Nucleus accumbens (tissue), 56 donors: ENCODE results near the gene SERPINB7.

ENCODE experiments used
- DNase-seq, 56 donors: peaks; one replicate each; lab custom pipeline; 2025; lab: John Stamatoyannopoulos, UW

SERPINB7 gene

GRCh38 chr18:63784787-63785452 is 9.7 kb downstream of the SERPINB7 start:
- no peak for DNase-seq

DNA sequence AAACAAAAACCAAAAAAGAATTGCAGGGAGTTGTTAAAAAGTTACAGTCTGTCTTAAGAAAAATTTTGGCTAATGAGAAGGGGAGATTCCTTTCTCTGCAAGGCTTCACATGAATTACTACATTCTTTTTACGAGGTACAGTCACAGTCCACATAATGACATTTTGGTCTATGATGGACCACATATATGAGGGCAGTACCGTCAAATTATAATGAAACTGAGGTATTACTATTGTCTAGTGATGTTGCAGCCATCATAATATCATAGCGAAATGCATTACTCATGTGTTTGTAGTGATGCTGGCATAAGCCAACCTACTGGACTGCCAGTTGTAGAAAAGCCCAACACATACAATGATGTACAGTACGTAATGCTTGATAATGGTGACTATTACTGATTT is 12.5 kb downstream of the SERPINB7 start:
- DNase-seq = no peak

DNA sequence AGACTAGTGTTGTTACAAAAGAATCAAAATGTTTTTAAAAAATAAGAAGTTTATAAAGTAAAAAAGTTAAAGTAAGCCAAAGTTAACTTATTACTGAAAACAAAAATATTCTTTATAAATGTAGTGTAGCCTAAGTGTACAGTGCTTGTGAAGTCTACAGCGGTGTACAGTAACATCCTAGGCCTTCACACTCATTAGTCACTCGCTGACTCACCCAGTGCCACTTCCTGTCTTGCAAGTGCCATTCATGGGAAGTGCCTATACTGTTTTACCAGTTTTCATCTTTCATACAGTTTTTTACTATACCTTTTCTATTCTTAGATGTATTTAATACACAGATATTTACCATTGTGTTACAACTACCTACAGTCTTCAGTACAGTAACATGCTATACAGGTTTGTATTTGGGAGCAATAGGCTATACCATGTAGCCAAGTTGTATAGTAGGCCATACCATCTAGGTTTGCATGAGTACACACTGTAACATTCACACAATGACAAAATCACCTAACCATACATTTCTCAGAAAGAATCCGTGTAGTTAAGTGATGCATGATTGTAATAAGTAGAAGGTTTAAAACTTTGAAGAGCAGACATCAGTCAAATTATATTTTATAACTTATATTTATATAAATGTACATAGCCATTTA is 13.4 kb downstream of the SERPINB7 start:
- DNase-seq = no peak

DNA sequence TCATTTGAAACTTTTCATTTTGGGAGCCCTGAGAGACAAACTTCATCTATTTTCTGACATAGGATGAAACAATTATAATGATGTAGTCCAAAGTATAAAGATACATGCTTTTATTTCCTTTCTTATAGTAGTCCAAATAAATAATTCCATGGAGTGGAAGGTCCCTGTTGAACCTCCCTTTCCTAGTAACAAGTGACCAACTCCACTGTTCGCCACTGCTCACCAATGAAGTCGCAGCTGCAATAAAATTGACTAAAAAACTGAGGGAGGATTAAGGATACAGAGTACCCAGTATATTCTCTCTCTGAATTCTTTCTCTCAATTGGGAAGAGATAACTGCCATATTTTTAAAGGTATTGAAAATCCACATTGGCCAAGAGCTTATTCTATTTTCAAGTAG is 14.1 kb downstream of the SERPINB7 start:
- no peak for DNase-seq

DNA sequence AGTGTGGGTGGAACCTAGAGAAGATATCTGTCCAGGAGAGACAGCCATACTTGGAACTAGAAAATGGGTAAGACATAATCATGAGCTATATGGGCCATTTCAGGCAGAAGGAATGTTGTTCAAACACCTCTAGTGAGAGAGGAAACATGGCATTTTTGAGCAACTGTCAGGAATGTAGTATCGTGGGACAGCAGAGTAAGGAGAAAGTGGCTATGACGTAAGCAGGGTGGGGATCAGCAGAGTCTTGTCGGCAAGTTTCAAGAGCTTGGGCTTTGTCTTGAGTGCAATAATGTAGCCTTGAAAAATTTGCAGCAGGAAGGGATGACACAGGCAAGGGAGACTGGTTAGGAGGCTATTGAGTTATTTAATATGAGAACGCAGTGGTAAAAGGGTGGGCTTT is 20.4 kb downstream of the SERPINB7 start:
- no peak for DNase-seq

DNA sequence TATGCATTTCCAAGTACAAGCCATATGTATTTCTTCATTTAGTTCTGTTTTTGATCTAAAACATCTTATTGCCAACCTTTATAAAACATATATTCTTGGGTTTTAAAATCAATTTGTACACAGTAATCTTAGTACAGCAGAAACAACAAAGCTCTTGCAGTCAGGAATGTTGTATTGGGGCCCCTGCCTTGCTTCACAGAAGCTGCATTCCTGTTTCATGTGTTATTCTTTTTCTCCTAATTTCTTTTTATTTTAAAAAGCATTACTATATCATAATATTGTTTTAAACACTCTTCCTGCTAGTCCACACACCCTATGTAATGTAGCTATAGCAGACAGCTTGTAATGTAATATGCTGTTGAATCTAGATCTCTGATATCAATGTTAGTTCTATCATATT is 24.0 kb downstream of the SERPINB7 start:
- no peak for DNase-seq

DNA sequence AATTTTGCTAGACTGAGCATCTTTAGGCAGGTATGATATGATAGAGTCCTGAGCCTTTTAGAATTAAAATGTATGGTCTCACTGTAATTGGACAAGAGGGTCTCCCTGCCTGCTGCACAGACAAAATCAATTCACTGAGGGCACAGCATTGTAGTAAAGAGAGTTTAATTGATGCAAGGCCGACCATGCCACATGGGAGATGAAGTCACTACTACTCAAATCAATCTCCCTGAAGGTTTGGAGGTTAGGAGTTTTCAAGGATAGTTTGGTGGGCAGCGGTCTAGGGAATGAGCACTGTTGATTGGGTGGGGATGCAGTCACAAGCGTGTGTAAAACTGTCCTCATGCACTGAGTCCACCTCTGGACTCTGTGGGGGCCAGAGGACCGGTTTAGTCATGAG is 26.1 kb downstream of the SERPINB7 start:
- DNase-seq = no peak

GRCh38 chr18:63808125-63808524 is 32.9 kb downstream of the SERPINB7 start:
- DNase-seq = no peak

DNA sequence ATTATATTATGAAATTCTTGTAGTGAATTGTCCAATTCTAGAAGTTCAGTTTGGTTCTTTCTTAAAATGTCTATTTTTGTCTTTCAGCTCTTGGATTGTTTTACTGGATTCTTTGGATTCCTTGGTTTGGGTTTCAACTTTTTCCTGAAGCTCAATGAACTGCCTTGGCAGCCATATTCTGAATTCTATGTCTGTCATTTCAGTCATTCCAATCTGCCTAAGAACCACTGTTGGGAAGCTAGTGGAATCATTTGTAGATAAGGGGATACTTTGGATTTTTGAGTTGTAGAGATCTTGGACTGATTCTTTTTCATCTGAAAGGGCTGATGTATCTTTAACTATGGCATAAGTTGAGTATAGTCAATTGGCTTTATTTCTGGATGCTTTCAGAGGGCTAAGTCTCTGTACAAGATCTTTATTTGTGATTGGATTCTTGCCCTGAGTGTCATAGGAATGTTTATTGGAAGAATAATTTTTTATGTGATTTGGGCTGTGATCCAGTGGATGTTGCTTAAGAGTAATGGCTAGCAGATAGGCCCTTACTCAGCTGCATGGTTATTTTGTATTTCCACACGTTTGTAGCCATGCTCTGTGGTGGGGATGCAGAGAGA is 42.3 kb downstream of the SERPINB7 start:
- no peak for DNase-seq

GRCh38 chr18:63818212-63818611 is 43.0 kb downstream of the SERPINB7 start:
- no peak for DNase-seq

DNA sequence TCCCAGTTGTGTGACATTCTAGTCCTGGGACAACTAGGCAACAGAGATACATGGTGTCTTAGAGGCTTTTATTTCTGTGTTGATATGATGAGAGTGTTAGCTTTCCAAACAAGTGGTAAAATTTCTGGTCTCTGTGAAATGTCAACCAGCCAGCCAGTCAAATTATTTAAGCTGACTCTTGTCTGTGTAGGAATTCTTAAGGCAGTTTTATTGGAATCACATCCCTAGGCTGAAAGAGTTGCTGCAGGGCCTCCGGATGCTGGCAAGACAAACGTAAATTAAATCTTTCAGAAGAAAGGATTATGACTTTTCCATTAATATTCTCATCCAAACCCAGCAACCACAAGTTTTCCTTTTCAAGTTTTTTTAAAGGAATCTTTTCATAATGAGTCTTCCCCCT is 44.6 kb downstream of the SERPINB7 start:
- no peak for DNase-seq

DNA sequence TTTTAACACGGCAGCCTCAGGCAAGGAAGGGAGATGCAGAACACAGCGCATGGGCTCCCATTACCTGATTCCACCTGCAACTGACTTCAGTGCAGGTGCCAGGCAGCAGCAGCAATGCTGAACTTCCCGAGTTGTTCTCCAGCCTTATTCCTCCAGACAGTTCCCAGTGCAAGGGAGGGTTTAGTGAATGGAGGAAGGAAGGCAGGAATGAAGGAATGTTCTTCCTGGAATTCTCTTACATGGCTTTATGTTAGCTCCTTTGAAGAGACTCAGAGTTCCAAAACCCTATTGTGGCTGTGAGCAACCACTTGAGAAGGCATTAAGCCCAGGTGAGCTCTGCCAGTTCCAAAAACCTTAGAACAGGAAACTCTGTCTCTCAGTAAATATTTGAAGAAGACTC is 45.5 kb downstream of the SERPINB7 start:
- DNase-seq = no peak

- DNase-seq = peak in 17 of 56 donors; percentile 0 to 46 (median 2)
Observed at GRCh38 chr18:63823516-63824219, 48.5 kb downstream of the SERPINB7 start.

GRCh38 chr18:63824220-63824525 is 49.0 kb downstream of the SERPINB7 start:
- no peak for DNase-seq

- DNase-seq = no peak
Observed at GRCh38 chr18:63828120-63828519, 52.9 kb downstream of the SERPINB7 start.

DNA sequence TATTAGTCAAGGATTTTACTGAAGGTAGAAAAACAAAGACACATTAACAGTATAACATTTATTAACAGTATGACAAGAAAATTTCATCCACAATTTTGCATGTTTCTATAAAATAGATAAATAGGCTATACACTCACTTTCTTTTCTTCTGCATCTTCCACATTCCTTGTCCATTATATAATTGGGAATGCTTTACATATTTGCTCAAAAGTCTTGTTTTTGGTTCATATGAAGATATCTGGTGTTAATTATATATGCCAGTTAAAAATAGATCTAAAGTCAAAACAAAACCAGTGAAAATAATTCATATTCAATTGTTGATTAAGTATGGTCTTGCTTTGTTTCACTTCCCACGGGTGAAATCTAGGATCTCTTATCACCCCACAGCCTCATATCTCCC is 53.4 kb downstream of the SERPINB7 start:
- DNase-seq = no peak

GRCh38 chr18:63829886-63830285 is 54.7 kb downstream of the SERPINB7 start:
- no peak for DNase-seq

DNA sequence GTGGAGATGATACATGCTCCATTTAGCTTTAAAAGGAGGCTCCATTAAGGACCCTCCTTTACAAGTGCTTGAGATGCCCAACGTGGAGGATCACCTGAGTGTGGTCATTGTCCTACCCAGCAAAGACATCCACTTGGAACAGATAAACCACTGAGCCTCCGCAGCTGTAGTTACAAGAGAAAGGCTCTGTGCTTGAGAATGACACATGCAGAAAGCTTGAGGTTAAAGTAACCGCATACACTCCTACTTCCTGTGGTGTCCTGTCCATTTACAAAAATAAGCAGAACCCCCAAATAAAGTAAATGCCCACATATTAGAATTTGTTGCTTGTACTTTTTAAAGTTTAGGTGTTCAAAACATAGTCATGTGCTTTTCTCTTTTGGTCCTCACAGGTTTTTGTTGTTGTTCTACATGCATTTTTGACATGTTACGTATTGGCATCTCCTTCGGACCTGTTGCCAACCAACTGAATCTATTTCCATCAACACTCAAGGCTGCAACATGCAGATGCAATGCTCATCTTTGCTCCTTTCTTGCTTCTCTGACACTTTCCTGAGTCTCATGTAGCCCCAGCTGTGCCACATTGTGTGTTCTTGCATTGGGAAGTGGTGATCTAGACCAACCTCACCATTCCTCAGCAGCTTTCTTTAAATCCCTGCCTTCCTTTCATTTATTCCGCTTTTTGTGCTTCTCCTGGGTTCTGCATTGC is 56.0 kb downstream of the SERPINB7 start:
- DNase-seq = no peak

GRCh38 chr18:63832470-63832869 is 57.3 kb downstream of the SERPINB7 start:
- no peak for DNase-seq

- no peak for DNase-seq
Observed at GRCh38 chr18:63834471-63835113, 59.4 kb downstream of the SERPINB7 start.

- no peak for DNase-seq
Observed at GRCh38 chr18:63836456-63836855, 61.2 kb downstream of the SERPINB7 start.
